Keratinocyte (primary cell): ENCODE data around the gene APBB2. TPM values are rescaled to one million over a fixed set of nuclear protein-coding genes. Genes with fewer than 3 reads are reported as not detected.

ENCODE experiments used
- DNase-seq: peaks from one replicate; pipeline ENCODE4 v3.0.0-alpha.2; 2011; ENCODE audit warnings: low read depth, missing footprints, low spot score
- FAIRE-seq: peaks from 2 replicates; lab custom pipeline; 2011; peaks lifted over from hg19 to GRCh38; lab: Jason Lieb, UNC
- H2AFZ ChIP-seq: 2 replicates; pipeline ENCODE4 v1.6.0; 2012; ENCODE audit warnings: low read length, control low read depth, inconsistent platforms; ENCODE audit not compliant: control insufficient read depth
- H3K27ac ChIP-seq: 2 replicates; pipeline ENCODE4 v1.5.1; 2011; ENCODE audit warnings: low read length; ENCODE audit not compliant: control insufficient read depth, insufficient read depth
- H3K27me3 ChIP-seq: 3 replicates; pipeline ENCODE4 v1.6.0; 2011; ENCODE audit warnings: low read length; ENCODE audit not compliant: control insufficient read depth, insufficient read depth; ENCODE audit errors: extremely low read depth
- H3K36me3 ChIP-seq, 2 experiments: 2 replicates in 1 of 2; 3 replicates in 1 of 2; pipeline ENCODE4 v1.5.1; 2011; ENCODE audit warnings: low read length in 2 of 2, mild to moderate bottlenecking in 1 of 2; ENCODE audit not compliant: control insufficient read depth in 2 of 2, insufficient read depth in 2 of 2; ENCODE audit errors: extremely low read depth in 1 of 2
- H3K4me1 ChIP-seq: 3 replicates; pipeline ENCODE4 v1.5.1; 2011; ENCODE audit warnings: low read length; ENCODE audit not compliant: control insufficient read depth, insufficient read depth; ENCODE audit errors: extremely low read depth
- H3K4me2 ChIP-seq: 3 replicates; pipeline ENCODE4 v1.6.0; 2011; ENCODE audit warnings: low read depth, low read length; ENCODE audit not compliant: control insufficient read depth, insufficient read depth; ENCODE audit errors: extremely low read depth
- H3K4me3 ChIP-seq, 3 experiments: fragments of 200-600 bp in 1 of 3; sonication (generic) in 1 of 3; 2 replicates in 2 of 3; 3 replicates in 1 of 3; pipeline ENCODE4 v1.5.1; 2011 to 2016; ENCODE audit warnings: low read length in 3 of 3, mild to moderate bottlenecking in 3 of 3, control low read depth in 2 of 3, inconsistent platforms in 1 of 3, low read depth in 1 of 3, mixed read lengths in 1 of 3, mixed run types in 1 of 3, moderate library complexity in 1 of 3; ENCODE audit not compliant: control insufficient read depth in 2 of 3, insufficient read depth in 2 of 3; ENCODE audit errors: extremely low read depth in 1 of 3
- H3K79me2 ChIP-seq: 2 replicates; pipeline ENCODE4 v1.6.0; 2012; ENCODE audit warnings: low read length; ENCODE audit not compliant: control insufficient read depth, insufficient read depth
- H3K9ac ChIP-seq: 3 replicates; pipeline ENCODE4 v1.6.0; 2011; ENCODE audit warnings: low read length; ENCODE audit not compliant: control insufficient read depth, insufficient read depth; ENCODE audit errors: extremely low read depth
- H3K9me1 ChIP-seq: 3 replicates; pipeline ENCODE4 v1.6.0; 2011; ENCODE audit warnings: low read length; ENCODE audit not compliant: control insufficient read depth, insufficient read depth; ENCODE audit errors: extremely low read depth
- H3K9me3 ChIP-seq: 2 replicates; pipeline ENCODE4 v1.5.1; 2012; ENCODE audit warnings: low read depth, low read length; ENCODE audit not compliant: control insufficient read depth
- H4K20me1 ChIP-seq: 3 replicates; pipeline ENCODE4 v1.6.0; 2011; ENCODE audit warnings: low read length; ENCODE audit not compliant: control insufficient read depth, insufficient read depth; ENCODE audit errors: extremely low read depth
- EZH2 ChIP-seq: IDR thresholded peaks from one replicate; pipeline ENCODE4 v1.6.1; 2012; ENCODE audit warnings: inconsistent platforms, mild to moderate bottlenecking, low read length, moderate library complexity
- dilution Hi-C: fragments of 300-500 bp; cut with MboI; formaldehyde crosslinking; loops from one replicate; pipeline ENCODE4 v1.7.0; 2020; ENCODE audit warnings: low sequenced_read_pairs; ENCODE audit not compliant: extremely low pct_ligation_motif_present
- polyA plus RNA-seq, 5 experiments: library from polyadenylated mRNA; depleted of rRNA in 3 of 5; stranded (reverse) in 3 of 5; stranded (forward) in 1 of 5; unstranded in 1 of 5; fragments of >200 nt; gene quantifications; 1 replicate in 1 of 5; 2 replicates in 3 of 5; 3 replicates in 1 of 5; pipeline versions ENCODE4 v1.2.1 to v1.2.3, GENCODE V29; 2011 to 2012; ENCODE audit warnings: missing spikeins in 2 of 5, low read depth in 1 of 5, low replicate concordance in 1 of 5
- TF ChIP-seq, protein P1 (sequence below), 3 experiments: IDR thresholded peaks in 1 of 3; conservative IDR thresholded peaks in 1 of 3; optimal IDR thresholded peaks in 1 of 3; 2 replicates in 2 of 3; 3 replicates in 1 of 3; pipeline versions ENCODE3 to v1.5.1; 2011; ENCODE audit warnings: low read length in 3 of 3, mild to moderate bottlenecking in 3 of 3, moderate library complexity in 2 of 3, control low read depth in 1 of 3, inconsistent platforms in 1 of 3; ENCODE audit not compliant: insufficient read depth in 2 of 3; ENCODE audit errors: extremely low read depth in 1 of 3

The APBB2 gene
- polyA plus RNA-seq, 1 donor (not counting 4 experiments of a cell fraction or from before 2014, with no cell fraction given): 57.3 TPM

DNA sequence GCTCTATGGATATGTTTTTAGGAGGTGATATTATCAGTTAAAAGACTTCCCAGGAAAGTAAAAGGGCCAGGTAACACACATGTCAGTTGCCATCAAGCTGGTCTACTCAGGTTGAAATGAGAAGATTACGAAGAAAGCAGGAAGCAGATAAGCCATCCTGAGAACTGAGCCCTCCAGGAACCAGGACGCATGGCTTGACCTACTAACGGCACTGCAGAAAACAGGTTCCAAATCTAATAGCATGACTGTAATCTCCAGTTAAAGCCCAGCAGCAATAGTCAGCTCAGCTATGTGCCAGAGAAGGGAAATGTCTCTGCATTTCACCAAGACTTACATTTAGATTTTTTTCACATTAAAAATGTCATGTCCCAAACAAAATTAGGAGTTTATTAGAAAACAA, 77.9 kb downstream of the APBB2 start:
- Histone ChIP-seq H3K27me3 (no peaks in the 10 kb centered on the region), H3K9me3 (no peaks in the 10 kb centered on the region), H3K4me1 (peaks cover 51% of the 10 kb centered on the region), H3K9ac (no peak overlapping the region), H3K27ac (peak overlapping the region; percentile 45), H4K20me1 (no peaks in the 10 kb centered on the region), H3K36me3 (peaks cover 4 to 5% of the 10 kb centered on the region in 2 experiments), H3K4me3 (no peak overlapping the region), H3K4me2 (peak overlapping the region; percentile 62), H2AFZ (no peak overlapping the region), H3K9me1 (no peaks in the 10 kb centered on the region), H3K79me2 (peaks cover 64% of the 10 kb centered on the region)
- DNase-seq (no peak), FAIRE-seq (peak; percentile 91)
- dilution Hi-C loops: no loop called here
- TF ChIP-seq EZH2: no peak
- TF ChIP-seq, protein P1, sequence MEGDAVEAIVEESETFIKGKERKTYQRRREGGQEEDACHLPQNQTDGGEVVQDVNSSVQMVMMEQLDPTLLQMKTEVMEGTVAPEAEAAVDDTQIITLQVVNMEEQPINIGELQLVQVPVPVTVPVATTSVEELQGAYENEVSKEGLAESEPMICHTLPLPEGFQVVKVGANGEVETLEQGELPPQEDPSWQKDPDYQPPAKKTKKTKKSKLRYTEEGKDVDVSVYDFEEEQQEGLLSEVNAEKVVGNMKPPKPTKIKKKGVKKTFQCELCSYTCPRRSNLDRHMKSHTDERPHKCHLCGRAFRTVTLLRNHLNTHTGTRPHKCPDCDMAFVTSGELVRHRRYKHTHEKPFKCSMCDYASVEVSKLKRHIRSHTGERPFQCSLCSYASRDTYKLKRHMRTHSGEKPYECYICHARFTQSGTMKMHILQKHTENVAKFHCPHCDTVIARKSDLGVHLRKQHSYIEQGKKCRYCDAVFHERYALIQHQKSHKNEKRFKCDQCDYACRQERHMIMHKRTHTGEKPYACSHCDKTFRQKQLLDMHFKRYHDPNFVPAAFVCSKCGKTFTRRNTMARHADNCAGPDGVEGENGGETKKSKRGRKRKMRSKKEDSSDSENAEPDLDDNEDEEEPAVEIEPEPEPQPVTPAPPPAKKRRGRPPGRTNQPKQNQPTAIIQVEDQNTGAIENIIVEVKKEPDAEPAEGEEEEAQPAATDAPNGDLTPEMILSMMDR (optimal IDR thresholded peaks at IDR 0.05 in 1 of 3, IDR thresholded peaks at IDR 0.05 in 1 of 3, conservative IDR thresholded peaks at IDR 0.05 in 1 of 3; ENCODE audit: extremely low read depth in 1 of 3, insufficient read depth in 2 of 3, low read length in 3 of 3): no peak

DNA sequence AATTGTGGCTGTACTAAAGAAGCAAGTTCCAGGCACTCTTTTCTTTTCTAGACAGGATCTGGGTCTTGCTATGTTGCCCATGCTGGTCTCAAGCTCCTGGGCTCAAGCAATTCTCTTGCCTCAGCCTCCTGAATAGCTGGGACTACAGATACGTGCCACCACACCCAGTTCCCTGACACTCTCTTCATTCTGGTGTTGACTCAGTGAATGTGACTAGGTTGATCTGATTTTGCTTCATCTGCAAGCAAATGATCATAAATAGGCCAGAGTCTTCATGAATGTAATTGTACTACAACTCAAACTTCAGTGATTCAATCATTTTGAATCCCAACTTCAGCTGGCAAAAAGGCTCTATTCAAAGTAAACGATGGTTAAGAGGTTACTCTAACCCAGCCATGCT, 78.5 kb downstream of the APBB2 start:
- H3K4me1 ChIP-seq: peaks cover 51% of the 10 kb centered on the region
- H3K9me1 ChIP-seq: no peaks in the 10 kb centered on the region
- H3K9me3 ChIP-seq: no peaks in the 10 kb centered on the region
- no peak overlapping the region for H3K4me3 ChIP-seq
- no peak overlapping the region for H2AFZ ChIP-seq
- H3K36me3 ChIP-seq: peaks cover 0 to under 1% of the 10 kb centered on the region in 2 experiments
- no peak overlapping the region for H3K9ac ChIP-seq
- no peak for DNase-seq
- H3K4me2 ChIP-seq: peak overlapping the region; percentile 62
- no peaks in the 10 kb centered on the region for H3K27me3 ChIP-seq
- H3K27ac ChIP-seq: peak overlapping the region; percentile 45
- H4K20me1 ChIP-seq: no peaks in the 10 kb centered on the region
- peaks cover 64% of the 10 kb centered on the region for H3K79me2 ChIP-seq
- TF ChIP-seq, protein P1 (optimal IDR thresholded peaks at IDR 0.05 in 1 of 3, IDR thresholded peaks at IDR 0.05 in 1 of 3, conservative IDR thresholded peaks at IDR 0.05 in 1 of 3; ENCODE audit: extremely low read depth in 1 of 3, insufficient read depth in 2 of 3, low read length in 3 of 3): no peak
- no peak for TF ChIP-seq EZH2
- dilution Hi-C loops: no loop called here
- peak; percentile 74 for FAIRE-seq
